ENCODE results near the gene SMARCA4.

SMARCA4 gene

DNA sequence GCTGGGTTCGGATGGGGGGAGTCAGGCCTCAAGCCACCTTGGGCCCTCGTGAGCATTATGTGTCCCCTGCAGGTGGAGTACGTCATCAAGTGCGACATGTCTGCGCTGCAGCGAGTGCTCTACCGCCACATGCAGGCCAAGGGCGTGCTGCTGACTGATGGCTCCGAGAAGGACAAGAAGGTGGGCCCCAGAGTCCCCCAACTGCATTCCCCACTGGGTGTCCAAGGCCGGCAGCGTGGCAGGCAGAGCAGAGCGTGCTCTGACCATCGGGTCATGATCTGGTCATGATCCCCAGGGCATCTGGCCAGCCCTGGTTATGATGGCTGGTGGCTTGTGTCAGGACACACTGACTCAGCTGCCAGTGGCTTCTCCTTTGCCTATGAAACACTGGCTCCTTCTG, 63.4 kb downstream of the SMARCA4 start:
- TF ChIP-seq, protein P1, sequence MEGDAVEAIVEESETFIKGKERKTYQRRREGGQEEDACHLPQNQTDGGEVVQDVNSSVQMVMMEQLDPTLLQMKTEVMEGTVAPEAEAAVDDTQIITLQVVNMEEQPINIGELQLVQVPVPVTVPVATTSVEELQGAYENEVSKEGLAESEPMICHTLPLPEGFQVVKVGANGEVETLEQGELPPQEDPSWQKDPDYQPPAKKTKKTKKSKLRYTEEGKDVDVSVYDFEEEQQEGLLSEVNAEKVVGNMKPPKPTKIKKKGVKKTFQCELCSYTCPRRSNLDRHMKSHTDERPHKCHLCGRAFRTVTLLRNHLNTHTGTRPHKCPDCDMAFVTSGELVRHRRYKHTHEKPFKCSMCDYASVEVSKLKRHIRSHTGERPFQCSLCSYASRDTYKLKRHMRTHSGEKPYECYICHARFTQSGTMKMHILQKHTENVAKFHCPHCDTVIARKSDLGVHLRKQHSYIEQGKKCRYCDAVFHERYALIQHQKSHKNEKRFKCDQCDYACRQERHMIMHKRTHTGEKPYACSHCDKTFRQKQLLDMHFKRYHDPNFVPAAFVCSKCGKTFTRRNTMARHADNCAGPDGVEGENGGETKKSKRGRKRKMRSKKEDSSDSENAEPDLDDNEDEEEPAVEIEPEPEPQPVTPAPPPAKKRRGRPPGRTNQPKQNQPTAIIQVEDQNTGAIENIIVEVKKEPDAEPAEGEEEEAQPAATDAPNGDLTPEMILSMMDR (conservative IDR thresholded peaks at IDR 0.05; ENCODE audit: control insufficient read depth, insufficient read depth, low read depth, low read length), result no peak
- peak; percentile 39 for DNase-seq (ENCODE audit: low read depth)

DNA sequence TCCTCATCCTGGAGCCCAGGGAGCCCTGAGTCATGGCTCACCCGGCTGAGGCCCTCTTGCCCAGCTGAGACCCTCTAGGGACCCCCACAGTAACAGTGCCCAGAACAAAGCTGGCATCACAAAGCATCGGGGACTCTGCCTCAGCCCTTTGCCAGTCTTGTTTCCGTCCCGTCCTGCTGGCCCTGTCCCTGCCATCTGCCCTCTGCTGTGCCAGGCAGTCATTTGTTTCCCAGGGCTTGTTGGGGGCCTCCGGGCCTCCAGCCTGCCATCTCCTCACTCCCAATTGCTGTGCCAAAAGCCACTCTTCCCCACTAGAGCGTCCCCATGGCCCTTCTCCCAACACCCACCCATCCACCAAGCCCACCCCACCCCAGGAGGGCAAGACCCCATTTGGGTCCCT, 64.2 kb downstream of the SMARCA4 start:
- DNase-seq (ENCODE audit: low read depth), result no peak
- TF ChIP-seq, protein P1 (conservative IDR thresholded peaks at IDR 0.05; ENCODE audit: control insufficient read depth, insufficient read depth, low read depth, low read length), result no peak
- H3K4me3 ChIP-seq (ENCODE audit: control insufficient read depth, low read depth, low read length), result no peak overlapping the region

More for the DNA sequence above, 63.4 kb downstream of the SMARCA4 start:
- H3K4me3 ChIP-seq (ENCODE audit: control insufficient read depth, low read depth, low read length), result no peak overlapping the region

DNA sequence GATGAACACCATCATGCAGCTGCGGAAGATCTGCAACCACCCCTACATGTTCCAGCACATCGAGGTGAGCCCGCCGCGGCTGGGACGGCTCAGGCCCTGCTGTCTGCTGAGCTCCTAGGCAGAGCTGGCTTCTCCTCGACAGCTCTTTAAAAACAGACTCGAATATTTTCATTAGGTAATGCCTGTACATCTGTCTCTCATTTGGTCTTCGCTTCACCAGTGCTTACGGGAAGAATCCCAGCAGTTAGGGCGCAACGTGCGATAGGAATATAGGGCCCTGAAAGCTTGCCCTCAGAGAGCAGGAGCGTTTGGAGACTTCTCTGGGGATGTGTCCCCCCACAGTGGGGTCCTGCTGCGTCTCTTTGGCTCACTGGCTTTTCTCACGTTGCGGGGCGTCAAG, 64.6 kb downstream of the SMARCA4 start:
- H3K4me3 ChIP-seq (ENCODE audit: control insufficient read depth, low read depth, low read length), result no peak overlapping the region
- peak; percentile 52 for DNase-seq (ENCODE audit: low read depth)
- TF ChIP-seq, protein P1 (conservative IDR thresholded peaks at IDR 0.05; ENCODE audit: control insufficient read depth, insufficient read depth, low read depth, low read length), result no peak

DNA sequence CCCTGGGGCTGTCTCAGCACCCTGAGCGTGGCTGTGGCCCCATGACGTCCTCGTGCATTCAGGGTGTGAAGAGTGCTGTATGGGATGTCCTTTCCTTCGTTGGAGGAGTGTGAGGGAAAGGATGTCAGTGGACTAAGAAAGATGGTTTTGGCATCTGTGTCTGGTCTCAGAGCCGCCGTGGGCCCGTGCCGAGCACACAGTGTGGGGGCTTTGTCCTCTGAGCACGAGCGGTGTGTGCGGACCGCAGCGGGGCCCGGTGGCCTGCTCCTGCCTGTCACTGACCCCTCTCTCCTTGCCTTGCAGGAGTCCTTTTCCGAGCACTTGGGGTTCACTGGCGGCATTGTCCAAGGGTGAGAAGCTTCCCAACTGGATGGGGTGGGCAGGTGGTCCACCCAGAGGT, 65.2 kb downstream of the SMARCA4 start:
- TF ChIP-seq, protein P1 (conservative IDR thresholded peaks at IDR 0.05; ENCODE audit: control insufficient read depth, insufficient read depth, low read depth, low read length), result no peak
- no peak for DNase-seq (ENCODE audit: low read depth)
- H3K4me3 ChIP-seq (ENCODE audit: control insufficient read depth, low read depth, low read length), result no peak overlapping the region

DNA sequence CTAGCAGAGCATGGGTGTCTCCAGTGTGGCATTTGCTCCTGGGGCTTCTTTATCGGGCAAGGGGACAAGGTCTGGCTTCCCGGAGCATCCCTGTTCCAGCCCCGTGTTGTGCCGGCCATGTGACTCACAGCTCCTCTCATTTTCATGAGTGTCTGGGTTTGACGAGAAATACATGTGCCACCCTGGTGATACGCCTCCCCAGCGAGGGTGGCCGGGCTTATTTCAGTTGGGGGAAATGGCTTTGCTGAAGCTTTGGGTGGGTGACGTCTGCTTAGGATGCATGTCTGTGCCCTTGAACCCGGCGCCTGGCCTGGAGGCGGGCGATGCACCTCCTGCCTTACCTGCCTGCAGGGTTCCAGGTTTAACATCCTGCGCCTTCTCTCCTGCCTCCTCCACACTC, 66.6 kb downstream of the SMARCA4 start:
- DNase-seq (ENCODE audit: low read depth), result no peak
- TF ChIP-seq, protein P1 (conservative IDR thresholded peaks at IDR 0.05; ENCODE audit: control insufficient read depth, insufficient read depth, low read depth, low read length), result no peak
- no peak overlapping the region for H3K4me3 ChIP-seq (ENCODE audit: control insufficient read depth, low read depth, low read length)

DNA sequence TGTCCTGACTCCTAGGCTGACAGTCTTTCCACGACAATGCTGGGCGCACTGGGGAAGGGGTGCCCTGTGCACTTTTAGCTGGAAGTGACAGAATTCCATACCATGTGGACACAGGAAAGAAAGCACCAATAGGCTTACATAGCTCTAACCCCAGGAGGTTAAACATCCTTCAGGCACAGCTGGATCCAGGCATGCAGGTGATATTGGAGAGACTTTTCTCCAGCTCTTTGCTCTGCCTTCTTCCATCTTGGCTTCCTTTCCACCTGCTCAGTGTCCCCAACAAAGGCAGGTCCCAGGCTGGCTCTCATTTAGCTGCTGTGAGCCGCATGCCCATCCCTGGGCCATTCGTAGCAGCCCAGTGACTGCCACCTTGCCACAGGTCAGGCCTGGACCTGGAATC, 67.3 kb downstream of the SMARCA4 start:
- TF ChIP-seq, protein P1 (conservative IDR thresholded peaks at IDR 0.05; ENCODE audit: control insufficient read depth, insufficient read depth, low read depth, low read length), result no peak
- DNase-seq (ENCODE audit: low read depth), result no peak
- H3K4me3 ChIP-seq (ENCODE audit: control insufficient read depth, low read depth, low read length), result no peak overlapping the region

DNA sequence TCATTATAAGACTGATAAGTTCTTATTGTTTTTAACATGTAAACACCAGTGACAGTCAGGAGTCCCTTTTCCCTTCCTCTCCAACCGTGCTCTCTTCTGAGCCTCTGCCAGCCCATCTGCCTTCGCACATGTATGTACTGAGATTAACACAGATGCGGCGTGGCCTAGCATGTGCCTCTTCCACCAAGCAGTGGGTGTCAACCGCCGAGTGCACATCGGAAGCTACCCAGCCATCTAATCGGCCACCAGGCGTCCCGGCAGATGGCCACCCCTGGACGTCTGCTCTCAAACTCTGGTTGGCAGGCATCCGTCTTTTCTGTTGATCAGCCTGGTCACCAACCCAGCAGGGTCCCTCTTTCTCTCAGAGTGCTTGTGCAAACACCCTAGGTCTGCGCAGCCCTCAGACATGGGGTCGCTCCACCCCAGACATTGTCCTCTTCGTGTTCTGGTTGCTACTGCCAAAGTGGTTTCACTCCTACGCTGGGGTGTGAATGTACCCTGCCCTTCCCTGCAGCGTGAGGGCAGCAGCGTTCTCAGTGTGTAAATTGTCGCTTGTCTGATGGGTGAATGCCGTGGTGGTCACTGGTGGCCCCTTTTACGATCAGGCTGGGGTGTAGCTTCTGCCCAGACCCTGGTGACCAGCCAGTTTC, 70.7 kb downstream of the SMARCA4 start:
- DNase-seq (ENCODE audit: low read depth), result no peak
- H3K4me3 ChIP-seq (ENCODE audit: control insufficient read depth, low read depth, low read length), result no peak overlapping the region
- TF ChIP-seq, protein P1 (conservative IDR thresholded peaks at IDR 0.05; ENCODE audit: control insufficient read depth, insufficient read depth, low read depth, low read length), result no peak
